ENCODE measurements around the gene CAMK1G. TPM values are rescaled to one million over a fixed set of nuclear protein-coding genes. Genes with fewer than 3 reads are reported as not detected.

CAMK1G gene
- total and polyA plus RNA-seq, 7 donors = 0.04 to 1.4 (median 0.46) TPM; not detected in 3

GRCh38 chr1:209539576-209539975, 43.9 kb upstream of the CAMK1G start:
- intact Hi-C loops (cut with DNase I) = no loop called here
- ATAC-seq = no peak
- Histone ChIP-seq H3K4me3 (no peak overlapping the region), H3K36me3 (ENCODE audit: insufficient read depth in 1 of 2, low read depth in 1 of 2) (no peaks in the 10 kb centered on the region), H3K27me3 (ENCODE audit: insufficient read depth in 3 of 3, low read length in 2 of 3) (peaks cover 0 to 6% (median 2%) of the 10 kb centered on the region in 3 donors), H3K9me3 (no peaks in the 10 kb centered on the region), H3K27ac (no peak overlapping the region), H3K4me1 (no peaks in the 10 kb centered on the region)
- DNase-seq = no peak
- TF ChIP-seq, protein P1, sequence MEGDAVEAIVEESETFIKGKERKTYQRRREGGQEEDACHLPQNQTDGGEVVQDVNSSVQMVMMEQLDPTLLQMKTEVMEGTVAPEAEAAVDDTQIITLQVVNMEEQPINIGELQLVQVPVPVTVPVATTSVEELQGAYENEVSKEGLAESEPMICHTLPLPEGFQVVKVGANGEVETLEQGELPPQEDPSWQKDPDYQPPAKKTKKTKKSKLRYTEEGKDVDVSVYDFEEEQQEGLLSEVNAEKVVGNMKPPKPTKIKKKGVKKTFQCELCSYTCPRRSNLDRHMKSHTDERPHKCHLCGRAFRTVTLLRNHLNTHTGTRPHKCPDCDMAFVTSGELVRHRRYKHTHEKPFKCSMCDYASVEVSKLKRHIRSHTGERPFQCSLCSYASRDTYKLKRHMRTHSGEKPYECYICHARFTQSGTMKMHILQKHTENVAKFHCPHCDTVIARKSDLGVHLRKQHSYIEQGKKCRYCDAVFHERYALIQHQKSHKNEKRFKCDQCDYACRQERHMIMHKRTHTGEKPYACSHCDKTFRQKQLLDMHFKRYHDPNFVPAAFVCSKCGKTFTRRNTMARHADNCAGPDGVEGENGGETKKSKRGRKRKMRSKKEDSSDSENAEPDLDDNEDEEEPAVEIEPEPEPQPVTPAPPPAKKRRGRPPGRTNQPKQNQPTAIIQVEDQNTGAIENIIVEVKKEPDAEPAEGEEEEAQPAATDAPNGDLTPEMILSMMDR (IDR thresholded peaks at IDR 0.05) = no peak

DNA sequence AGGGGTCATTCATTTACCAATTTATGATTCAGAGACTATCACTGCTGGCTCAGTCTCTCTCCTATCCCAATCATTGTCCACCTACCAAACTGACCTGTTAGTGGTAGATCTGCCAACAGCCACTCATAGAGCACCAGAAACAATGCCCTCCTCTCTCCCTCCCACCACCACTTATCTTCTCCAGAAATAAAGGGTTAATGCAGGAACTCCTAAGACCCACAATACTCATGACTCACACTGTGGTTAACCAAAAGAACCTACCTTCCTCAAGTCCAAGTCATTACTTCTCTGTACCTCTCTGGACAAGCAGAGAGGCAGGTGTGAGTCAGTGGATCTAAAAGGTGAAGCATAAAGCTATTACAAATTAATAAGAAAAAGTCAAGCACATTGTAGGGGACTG, 40.9 kb upstream of the CAMK1G start:
- no peaks in the 10 kb centered on the region for H3K4me1 ChIP-seq
- peaks cover 0 to 6% (median 0%) of the 10 kb centered on the region in 3 donors for H3K27me3 ChIP-seq (ENCODE audit: insufficient read depth in 3 of 3, low read length in 2 of 3)
- ATAC-seq (no peak), DNase-seq (no peak)
- intact Hi-C loops (cut with DNase I) = no loop called here
- H3K4me3 ChIP-seq = no peak overlapping the region
- H3K36me3 ChIP-seq (ENCODE audit: insufficient read depth in 1 of 2, low read depth in 1 of 2) = no peaks in the 10 kb centered on the region
- TF ChIP-seq, protein P1 (IDR thresholded peaks at IDR 0.05) = no peak
- no peak overlapping the region for H3K27ac ChIP-seq
- no peaks in the 10 kb centered on the region for H3K9me3 ChIP-seq

GRCh38 chr1:209544098-209544497, 39.4 kb upstream of the CAMK1G start:
- ATAC-seq = no peak

DNA sequence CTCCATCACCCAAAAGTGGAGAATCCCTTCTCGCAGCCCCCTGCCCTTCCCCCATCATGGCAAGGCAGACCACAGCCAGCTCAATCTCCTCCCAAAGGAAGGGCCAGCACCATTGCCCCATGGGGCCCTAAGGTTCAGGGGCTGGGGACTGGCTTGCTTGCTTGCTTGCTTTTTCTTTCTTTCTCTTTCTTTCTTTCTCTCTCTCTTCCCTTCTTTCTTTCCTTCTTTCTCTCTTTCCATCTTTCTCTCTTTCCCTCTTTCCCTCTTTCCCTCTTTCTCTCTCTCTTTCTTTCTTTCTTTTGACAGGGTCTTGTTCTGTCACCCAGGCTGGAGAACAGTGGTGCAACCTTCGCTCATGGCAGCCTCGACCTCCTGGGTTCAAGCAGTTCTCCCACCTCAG, 38.1 kb upstream of the CAMK1G start:
- Histone ChIP-seq H3K27ac (no peak overlapping the region), H3K27me3 (ENCODE audit: insufficient read depth in 3 of 3, low read length in 2 of 3) (peaks cover 0 to 6% (median 0%) of the 10 kb centered on the region in 3 donors), H3K9me3 (no peaks in the 10 kb centered on the region), H3K4me3 (no peak overlapping the region), H3K36me3 (ENCODE audit: insufficient read depth in 1 of 2, low read depth in 1 of 2) (no peaks in the 10 kb centered on the region), H3K4me1 (no peaks in the 10 kb centered on the region)
- no peak for DNase-seq
- WGBS, 3 donors = 96 to 100% (median 98%) methylated on average over 3 of the region's 3 CpGs
- intact Hi-C loops (cut with DNase I) = no loop called here
- TF ChIP-seq, protein P1 (IDR thresholded peaks at IDR 0.05) = no peak
- no peak for ATAC-seq

More at GRCh38 chr1:209544098-209544497, 39.4 kb upstream of the CAMK1G start:
- intact Hi-C loops (cut with DNase I) = no loop called here
- Histone ChIP-seq H3K27me3 (ENCODE audit: insufficient read depth in 3 of 3, low read length in 2 of 3) (peaks cover 0 to 3% (median 0%) of the 10 kb centered on the region in 3 donors), H3K36me3 (ENCODE audit: insufficient read depth in 1 of 2, low read depth in 1 of 2) (no peaks in the 10 kb centered on the region), H3K4me3 (no peak overlapping the region), H3K4me1 (no peaks in the 10 kb centered on the region), H3K27ac (no peak overlapping the region), H3K9me3 (no peaks in the 10 kb centered on the region)
- TF ChIP-seq, protein P1 (IDR thresholded peaks at IDR 0.05) = no peak
- 69 to 90% (median 73%) methylated on average over 2 of the region's 2 CpGs for WGBS, 3 donors
- DNase-seq = no peak

GRCh38 chr1:209546390-209547085, 37.0 kb upstream of the CAMK1G start:
- intact Hi-C loops (cut with DNase I) = no loop called here

More at GRCh38 chr1:209546390-209547085, 37.0 kb upstream of the CAMK1G start:
- Histone ChIP-seq H3K9me3 (no peaks in the 10 kb centered on the region), H3K36me3 (ENCODE audit: insufficient read depth in 1 of 2, low read depth in 1 of 2) (no peaks in the 10 kb centered on the region), H3K27me3 (ENCODE audit: insufficient read depth in 3 of 3, low read length in 2 of 3) (peaks cover 0 to 6% (median 0%) of the 10 kb centered on the region in 3 donors), H3K27ac (no peak overlapping the region), H3K4me3 (no peak overlapping the region), H3K4me1 (no peaks in the 10 kb centered on the region)
- DNase-seq (no peak), ATAC-seq (no peak)
- TF ChIP-seq, protein P1 (IDR thresholded peaks at IDR 0.05) = no peak
- 43 to 58% (median 48%) methylated on average over 5 of the region's 5 CpGs for WGBS, 3 donors

Measured in psoas muscle (tissue), 8 donors.